Stomach (tissue), 4 donors: ENCODE data around the gene TEDC1.

ENCODE experiments used
- CTCF ChIP-seq, 7 experiments: fragments of 450-650 bp in 4 of 7; fragments of 200-600 bp in 3 of 7; sonication (generic) in 3 of 7; IDR thresholded peaks; one replicate each; pipeline ENCODE4 v1.5.1; 2016 to 2019; ENCODE audit warnings: antibody characterized with exemption in 7 of 7, control low read depth in 2 of 7, mild to moderate bottlenecking in 1 of 7
- EP300 ChIP-seq: sonication (generic); formaldehyde crosslinking; IDR thresholded peaks from one replicate; pipeline ENCODE4 v1.6.1; 2017; ENCODE audit warnings: antibody characterized with exemption
- POLR2A ChIP-seq, 4 donors: fragments of 450-650 bp; IDR thresholded peaks; one replicate each; pipeline ENCODE4 v1.6.1; 2016; ENCODE audit warnings: antibody characterized with exemption in 4 of 4, control low read depth in 2 of 4, mild to moderate bottlenecking in 1 of 4, moderate library complexity in 1 of 4
- POLR2AphosphoS5 ChIP-seq, 3 donors: sonication (generic); formaldehyde crosslinking; IDR thresholded peaks; one replicate each; pipeline ENCODE4 v1.6.1; 2016; ENCODE audit warnings: antibody characterized with exemption in 3 of 3

- TF ChIP-seq CTCF (IDR thresholded peaks at IDR 0.05) (no peak), POLR2A (IDR thresholded peaks at IDR 0.05) (no peak), EP300 (no peak), POLR2AphosphoS5 (IDR thresholded peaks at IDR 0.05) (no peak)
Measured at GRCh38 chr14:105490267-105490571, 827 bp upstream of the TEDC1 start.
